Measurements from ENCODE around the gene GAS1. TPM values are rescaled to one million over a fixed set of nuclear protein-coding genes. Genes with fewer than 3 reads are reported as not detected.

Gene GAS1
- polyA plus RNA-seq, 2 donors: 1.1 to 3.6 TPM

DNA sequence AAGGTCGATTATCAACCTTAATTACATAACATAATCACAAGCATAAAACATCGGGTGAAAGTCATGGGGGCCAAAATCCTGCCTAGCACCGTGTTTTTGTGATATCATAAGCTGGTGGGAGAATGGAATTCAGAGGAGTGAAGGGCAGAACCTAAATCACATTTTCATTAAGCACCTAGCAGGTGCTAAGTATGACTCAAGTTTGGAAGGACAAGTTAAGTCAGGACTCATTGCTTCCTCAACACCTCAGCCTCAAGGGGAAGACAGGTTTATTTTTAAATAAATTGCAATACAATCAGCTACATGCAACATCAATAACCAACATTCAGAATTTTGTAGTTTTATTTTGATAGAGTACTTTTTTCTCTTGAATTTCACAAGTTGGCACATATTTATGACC lies 33.5 kb upstream of the GAS1 start:
- Histone ChIP-seq H3K27me3 (ENCODE audit: control insufficient read depth in 1 of 2, insufficient read depth in 2 of 2, low read length in 2 of 2) (no peaks in the 10 kb centered on the region), H3K36me3 (ENCODE audit: control insufficient read depth in 2 of 2, insufficient read depth in 2 of 2, low read length in 1 of 2) (no peaks in the 10 kb centered on the region), H3K4me3 (ENCODE audit: low read depth in 1 of 2, low read length in 2 of 2) (no peak overlapping the region), H3K4me1 (ENCODE audit: control insufficient read depth in 2 of 2, insufficient read depth in 2 of 2, low read length in 1 of 2) (peaks cover 0 to 2% of the 10 kb centered on the region in 2 donors), H3K27ac (ENCODE audit: low read depth in 2 of 2, low read length in 1 of 2) (no peak overlapping the region), H3K9me3 (ENCODE audit: control insufficient read depth in 2 of 2, insufficient read depth in 1 of 2, low read depth in 1 of 2, low read length in 1 of 2) (no peaks in the 10 kb centered on the region)
- 60 to 61% methylated on average over 3 of the region's 3 CpGs for WGBS, 2 donors

GRCh38 chr9:86979657-86980056 lies 32.4 kb upstream of the GAS1 start:
- H3K27me3 ChIP-seq (ENCODE audit: control insufficient read depth in 1 of 2, insufficient read depth in 2 of 2, low read length in 2 of 2): no peaks in the 10 kb centered on the region
- peaks cover 0 to 2% of the 10 kb centered on the region in 2 donors for H3K4me1 ChIP-seq (ENCODE audit: control insufficient read depth in 2 of 2, insufficient read depth in 2 of 2, low read length in 1 of 2)
- no peak overlapping the region for H3K4me3 ChIP-seq (ENCODE audit: low read depth in 1 of 2, low read length in 2 of 2)
- no peak overlapping the region for H3K27ac ChIP-seq (ENCODE audit: low read depth in 2 of 2, low read length in 1 of 2)
- no peaks in the 10 kb centered on the region for H3K36me3 ChIP-seq (ENCODE audit: control insufficient read depth in 2 of 2, insufficient read depth in 2 of 2, low read length in 1 of 2)
- WGBS, 2 donors: 65 to 71% methylated on average over 1 of the region's 1 CpG
- H3K9me3 ChIP-seq (ENCODE audit: control insufficient read depth in 2 of 2, insufficient read depth in 1 of 2, low read depth in 1 of 2, low read length in 1 of 2): no peaks in the 10 kb centered on the region

DNA sequence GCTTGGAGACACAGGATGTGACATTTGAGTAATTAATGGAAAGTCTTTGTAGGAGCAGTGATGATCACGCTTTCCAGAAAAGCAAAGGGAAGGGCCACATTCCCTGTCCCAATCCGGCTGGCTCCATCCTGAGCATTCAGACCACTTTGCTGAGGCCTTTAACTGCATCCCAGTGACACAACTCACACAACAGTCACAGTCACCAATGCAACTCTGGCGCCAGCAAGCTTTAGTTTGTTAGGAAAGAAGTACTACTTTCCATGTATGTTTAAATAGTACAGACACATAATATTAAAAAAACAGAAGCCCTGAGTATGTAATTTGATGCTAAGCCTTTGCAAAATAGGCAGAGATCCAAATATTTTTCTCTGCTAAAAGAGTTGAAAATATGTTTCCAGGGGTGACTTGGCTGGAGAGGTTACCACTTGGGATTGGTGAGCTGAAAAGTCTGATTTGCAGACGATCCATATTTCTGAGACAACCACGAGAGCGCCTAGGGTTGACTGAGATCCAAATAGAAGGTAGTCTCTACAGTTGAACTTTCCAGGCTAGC lies 31.7 kb upstream of the GAS1 start:
- no peak overlapping the region for H3K27ac ChIP-seq (ENCODE audit: low read depth in 2 of 2, low read length in 1 of 2)
- H3K9me3 ChIP-seq (ENCODE audit: control insufficient read depth in 2 of 2, insufficient read depth in 1 of 2, low read depth in 1 of 2, low read length in 1 of 2): no peaks in the 10 kb centered on the region
- no peaks in the 10 kb centered on the region for H3K27me3 ChIP-seq (ENCODE audit: control insufficient read depth in 1 of 2, insufficient read depth in 2 of 2, low read length in 2 of 2)
- 79 to 83% methylated on average over 6 of the region's 6 CpGs for WGBS, 2 donors
- peaks cover 0 to 2% of the 10 kb centered on the region in 2 donors for H3K4me1 ChIP-seq (ENCODE audit: control insufficient read depth in 2 of 2, insufficient read depth in 2 of 2, low read length in 1 of 2)
- H3K4me3 ChIP-seq (ENCODE audit: low read depth in 1 of 2, low read length in 2 of 2): no peak overlapping the region
- H3K36me3 ChIP-seq (ENCODE audit: control insufficient read depth in 2 of 2, insufficient read depth in 2 of 2, low read length in 1 of 2): no peaks in the 10 kb centered on the region

GRCh38 chr9:86978413-86978812 lies 31.1 kb upstream of the GAS1 start:
- WGBS, 2 donors: 89% methylated on average over 2 of the region's 2 CpGs
- Histone ChIP-seq H3K36me3 (ENCODE audit: control insufficient read depth in 2 of 2, insufficient read depth in 2 of 2, low read length in 1 of 2) (no peaks in the 10 kb centered on the region), H3K4me1 (ENCODE audit: control insufficient read depth in 2 of 2, insufficient read depth in 2 of 2, low read length in 1 of 2) (no peaks in the 10 kb centered on the region), H3K27ac (ENCODE audit: low read depth in 2 of 2, low read length in 1 of 2) (no peak overlapping the region), H3K4me3 (ENCODE audit: low read depth in 1 of 2, low read length in 2 of 2) (no peak overlapping the region), H3K9me3 (ENCODE audit: control insufficient read depth in 2 of 2, insufficient read depth in 1 of 2, low read depth in 1 of 2, low read length in 1 of 2) (no peaks in the 10 kb centered on the region), H3K27me3 (ENCODE audit: control insufficient read depth in 1 of 2, insufficient read depth in 2 of 2, low read length in 2 of 2) (no peaks in the 10 kb centered on the region)

DNA sequence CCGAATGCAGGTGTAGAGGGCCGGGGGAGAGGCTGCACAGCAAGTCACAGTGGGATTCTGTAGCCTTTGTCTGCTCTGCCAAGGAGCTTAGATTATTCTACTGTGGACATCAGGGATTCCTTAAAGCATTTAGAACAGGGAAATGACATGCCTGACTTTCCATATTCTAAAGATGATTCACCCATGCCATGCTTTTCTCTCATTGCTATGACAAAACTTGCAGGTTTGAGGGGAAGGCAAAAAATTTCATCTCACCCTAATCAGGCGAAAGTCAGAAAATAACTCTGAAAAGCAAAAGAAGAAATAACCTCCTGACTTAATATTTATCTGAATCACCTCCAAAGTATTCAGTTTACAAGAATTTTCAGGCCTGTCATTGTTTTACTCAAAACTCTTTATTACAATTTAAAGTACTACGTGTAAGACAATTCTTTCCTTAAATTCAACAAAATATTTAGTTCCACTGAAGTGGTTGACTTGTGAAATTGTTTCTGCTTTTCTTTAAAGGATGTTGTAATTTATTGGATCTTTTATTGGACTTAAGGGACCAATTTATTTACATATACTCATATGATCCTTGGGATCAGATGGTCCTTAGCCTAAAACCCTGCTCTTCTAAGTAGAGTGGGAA lies 30.0 kb upstream of the GAS1 start:
- no peaks in the 10 kb centered on the region for H3K36me3 ChIP-seq (ENCODE audit: control insufficient read depth in 2 of 2, insufficient read depth in 2 of 2, low read length in 1 of 2)
- H3K4me3 ChIP-seq (ENCODE audit: low read depth in 1 of 2, low read length in 2 of 2): no peak overlapping the region
- no peaks in the 10 kb centered on the region for H3K9me3 ChIP-seq (ENCODE audit: control insufficient read depth in 2 of 2, insufficient read depth in 1 of 2, low read depth in 1 of 2, low read length in 1 of 2)
- no peaks in the 10 kb centered on the region for H3K27me3 ChIP-seq (ENCODE audit: control insufficient read depth in 1 of 2, insufficient read depth in 2 of 2, low read length in 2 of 2)
- 88 to 94% methylated on average over 4 of the region's 4 CpGs for WGBS, 2 donors
- no peak overlapping the region for H3K27ac ChIP-seq (ENCODE audit: low read depth in 2 of 2, low read length in 1 of 2)
- H3K4me1 ChIP-seq (ENCODE audit: control insufficient read depth in 2 of 2, insufficient read depth in 2 of 2, low read length in 1 of 2): no peaks in the 10 kb centered on the region

DNA sequence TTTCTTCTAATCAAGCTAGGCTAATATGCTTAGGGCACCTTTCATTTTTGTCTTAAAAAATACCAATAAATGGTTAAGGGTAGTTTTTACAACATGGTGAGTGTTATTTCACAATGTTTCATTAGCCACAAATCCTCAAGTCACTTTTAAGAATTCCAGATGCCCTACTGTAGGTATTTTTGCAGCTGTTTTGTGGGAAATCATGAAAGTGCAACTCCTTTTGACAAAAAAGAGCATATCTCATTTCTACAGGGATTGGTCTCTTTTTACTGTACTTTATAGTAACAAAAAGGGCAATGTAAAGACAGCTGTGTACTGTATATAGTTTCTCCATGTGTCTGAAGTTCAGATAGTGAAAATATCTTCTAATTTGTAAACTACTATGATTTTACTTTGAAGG lies 28.3 kb upstream of the GAS1 start:
- H3K4me1 ChIP-seq (ENCODE audit: control insufficient read depth in 2 of 2, insufficient read depth in 2 of 2, low read length in 1 of 2): no peaks in the 10 kb centered on the region
- no peak overlapping the region for H3K27ac ChIP-seq (ENCODE audit: low read depth in 2 of 2, low read length in 1 of 2)
- no peaks in the 10 kb centered on the region for H3K36me3 ChIP-seq (ENCODE audit: control insufficient read depth in 2 of 2, insufficient read depth in 2 of 2, low read length in 1 of 2)
- no peak overlapping the region for H3K4me3 ChIP-seq (ENCODE audit: low read depth in 1 of 2, low read length in 2 of 2)
- no peaks in the 10 kb centered on the region for H3K27me3 ChIP-seq (ENCODE audit: control insufficient read depth in 1 of 2, insufficient read depth in 2 of 2, low read length in 2 of 2)
- H3K9me3 ChIP-seq (ENCODE audit: control insufficient read depth in 2 of 2, insufficient read depth in 1 of 2, low read depth in 1 of 2, low read length in 1 of 2): no peaks in the 10 kb centered on the region

DNA sequence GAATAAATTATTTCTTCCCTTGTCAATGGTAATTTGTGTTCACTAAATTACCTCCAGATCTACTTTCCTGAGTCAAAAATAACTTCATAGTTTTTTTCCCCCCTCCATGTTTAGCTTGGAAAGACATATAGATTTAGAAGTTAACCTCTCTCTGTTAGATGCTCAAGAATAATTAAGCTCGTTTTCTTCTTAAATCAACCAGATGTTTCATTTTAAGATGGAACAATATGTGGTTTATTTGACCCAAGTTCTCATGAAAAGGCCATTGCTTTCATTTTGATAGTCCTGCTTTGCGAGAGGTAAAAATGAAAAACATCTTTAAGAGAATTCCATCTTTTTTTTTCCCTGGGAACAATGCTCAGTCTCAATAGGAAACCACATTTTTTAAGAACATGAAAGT lies 27.7 kb upstream of the GAS1 start:
- Histone ChIP-seq H3K4me3 (ENCODE audit: low read depth in 1 of 2, low read length in 2 of 2) (no peak overlapping the region), H3K36me3 (ENCODE audit: control insufficient read depth in 2 of 2, insufficient read depth in 2 of 2, low read length in 1 of 2) (no peaks in the 10 kb centered on the region), H3K4me1 (ENCODE audit: control insufficient read depth in 2 of 2, insufficient read depth in 2 of 2, low read length in 1 of 2) (no peaks in the 10 kb centered on the region), H3K27me3 (ENCODE audit: control insufficient read depth in 1 of 2, insufficient read depth in 2 of 2, low read length in 2 of 2) (no peaks in the 10 kb centered on the region), H3K9me3 (ENCODE audit: control insufficient read depth in 2 of 2, insufficient read depth in 1 of 2, low read depth in 1 of 2, low read length in 1 of 2) (no peaks in the 10 kb centered on the region), H3K27ac (ENCODE audit: low read depth in 2 of 2, low read length in 1 of 2) (no peak overlapping the region)
- WGBS, 2 donors: 82 to 84% methylated on average over 2 of the region's 2 CpGs

- no peak overlapping the region for H3K27ac ChIP-seq (ENCODE audit: low read depth in 2 of 2, low read length in 1 of 2)
- no peaks in the 10 kb centered on the region for H3K36me3 ChIP-seq (ENCODE audit: control insufficient read depth in 2 of 2, insufficient read depth in 2 of 2, low read length in 1 of 2)
- H3K4me1 ChIP-seq (ENCODE audit: control insufficient read depth in 2 of 2, insufficient read depth in 2 of 2, low read length in 1 of 2): no peaks in the 10 kb centered on the region
- H3K4me3 ChIP-seq (ENCODE audit: low read depth in 1 of 2, low read length in 2 of 2): no peak overlapping the region
- WGBS, 2 donors: 82 to 89% methylated on average over 2 of the region's 2 CpGs
- H3K9me3 ChIP-seq (ENCODE audit: control insufficient read depth in 2 of 2, insufficient read depth in 1 of 2, low read depth in 1 of 2, low read length in 1 of 2): no peaks in the 10 kb centered on the region
- no peaks in the 10 kb centered on the region for H3K27me3 ChIP-seq (ENCODE audit: control insufficient read depth in 1 of 2, insufficient read depth in 2 of 2, low read length in 2 of 2)
Measured at GRCh38 chr9:86974421-86974820, 27.1 kb upstream of the GAS1 start.

GRCh38 chr9:86971742-86972141 lies 24.4 kb upstream of the GAS1 start:
- Histone ChIP-seq H3K36me3 (ENCODE audit: control insufficient read depth in 2 of 2, insufficient read depth in 2 of 2, low read length in 1 of 2) (no peaks in the 10 kb centered on the region), H3K4me3 (ENCODE audit: low read depth in 1 of 2, low read length in 2 of 2) (no peak overlapping the region), H3K4me1 (ENCODE audit: control insufficient read depth in 2 of 2, insufficient read depth in 2 of 2, low read length in 1 of 2) (no peaks in the 10 kb centered on the region), H3K9me3 (ENCODE audit: control insufficient read depth in 2 of 2, insufficient read depth in 1 of 2, low read depth in 1 of 2, low read length in 1 of 2) (no peaks in the 10 kb centered on the region), H3K27me3 (ENCODE audit: control insufficient read depth in 1 of 2, insufficient read depth in 2 of 2, low read length in 2 of 2) (no peaks in the 10 kb centered on the region), H3K27ac (ENCODE audit: low read depth in 2 of 2, low read length in 1 of 2) (no peak overlapping the region)

DNA sequence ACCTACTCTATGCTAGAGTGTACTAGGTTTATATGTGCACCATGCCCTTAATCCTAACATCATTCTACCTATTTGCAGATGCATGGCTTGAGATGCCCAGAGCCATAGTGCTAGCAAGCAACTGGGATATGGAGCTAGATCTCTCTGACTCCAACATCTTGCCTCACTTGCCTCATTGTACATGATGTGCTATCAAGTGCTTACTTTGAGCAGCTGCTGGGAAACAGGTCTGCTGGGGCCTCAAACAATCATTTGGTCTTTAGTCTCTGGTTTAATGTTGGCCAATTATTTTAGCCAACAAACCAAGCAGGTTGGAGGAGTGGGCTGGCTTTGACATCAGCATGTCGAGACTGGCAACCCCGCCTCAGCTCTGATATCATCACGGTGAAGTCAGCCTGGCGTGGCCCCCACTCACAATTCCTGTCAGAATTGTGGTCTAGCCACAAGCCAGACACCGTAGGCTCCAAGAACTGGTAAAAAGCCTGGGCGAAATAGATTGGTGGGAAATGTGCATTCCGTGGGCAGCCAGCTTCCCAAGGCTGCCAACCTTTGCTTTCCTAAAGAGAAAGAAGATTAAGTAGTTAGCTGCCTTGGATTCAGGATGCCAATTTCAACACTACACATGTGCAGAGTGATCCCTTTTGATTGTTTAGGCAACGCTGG lies 21.1 kb upstream of the GAS1 start:
- Histone ChIP-seq H3K27me3 (ENCODE audit: control insufficient read depth in 1 of 2, insufficient read depth in 2 of 2, low read length in 2 of 2) (no peaks in the 10 kb centered on the region), H3K4me3 (ENCODE audit: low read depth in 1 of 2, low read length in 2 of 2) (no peak overlapping the region), H3K36me3 (ENCODE audit: control insufficient read depth in 2 of 2, insufficient read depth in 2 of 2, low read length in 1 of 2) (no peaks in the 10 kb centered on the region), H3K27ac (ENCODE audit: low read depth in 2 of 2, low read length in 1 of 2) (no peak overlapping the region), H3K4me1 (ENCODE audit: control insufficient read depth in 2 of 2, insufficient read depth in 2 of 2, low read length in 1 of 2) (no peaks in the 10 kb centered on the region), H3K9me3 (ENCODE audit: control insufficient read depth in 2 of 2, insufficient read depth in 1 of 2, low read depth in 1 of 2, low read length in 1 of 2) (no peaks in the 10 kb centered on the region)
- 69 to 70% methylated on average over 8 of the region's 8 CpGs for WGBS, 2 donors
